ENCODE measurements around the gene RIC8B.

Gene RIC8B

DNA sequence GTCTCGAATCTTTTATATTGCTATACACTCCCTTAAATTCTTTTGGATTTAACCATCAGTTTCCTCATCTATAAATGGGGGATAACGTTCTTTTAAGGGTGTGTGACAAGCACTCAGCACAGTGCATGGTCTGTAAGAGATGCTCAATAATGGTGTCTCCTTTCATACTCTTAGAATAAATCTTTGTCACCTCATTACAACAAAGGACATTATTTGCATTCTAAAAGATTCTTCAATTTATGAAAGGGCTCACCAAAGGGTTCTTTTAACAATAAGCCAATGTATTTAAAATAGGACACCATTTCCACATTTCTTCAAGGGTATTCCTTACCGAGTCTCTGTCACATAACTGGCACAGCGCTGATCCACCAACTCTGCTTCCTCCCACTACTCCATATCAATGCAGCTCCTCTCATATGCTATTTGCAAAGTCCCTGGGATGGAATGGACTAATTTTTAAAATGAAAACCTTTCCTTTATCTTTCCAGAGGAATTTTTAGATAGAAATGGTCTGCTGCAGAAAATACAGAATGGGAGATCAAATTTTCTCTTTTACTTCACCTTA is 29.2 kb upstream of the RIC8B start:
- FAIRE-seq, result no peak
- DNase-seq (ENCODE audit: insufficient read length, low spot score), result no peak
- TF ChIP-seq POLR2A (IDR thresholded peaks at IDR 0.05; ENCODE audit: low read depth, low read length), result no peak

- FAIRE-seq, result no peak
- TF ChIP-seq POLR2A (IDR thresholded peaks at IDR 0.05; ENCODE audit: low read depth, low read length), result no peak
Measured at GRCh38 chr12:106747973-106748436, 26.5 kb upstream of the RIC8B start.

DNA sequence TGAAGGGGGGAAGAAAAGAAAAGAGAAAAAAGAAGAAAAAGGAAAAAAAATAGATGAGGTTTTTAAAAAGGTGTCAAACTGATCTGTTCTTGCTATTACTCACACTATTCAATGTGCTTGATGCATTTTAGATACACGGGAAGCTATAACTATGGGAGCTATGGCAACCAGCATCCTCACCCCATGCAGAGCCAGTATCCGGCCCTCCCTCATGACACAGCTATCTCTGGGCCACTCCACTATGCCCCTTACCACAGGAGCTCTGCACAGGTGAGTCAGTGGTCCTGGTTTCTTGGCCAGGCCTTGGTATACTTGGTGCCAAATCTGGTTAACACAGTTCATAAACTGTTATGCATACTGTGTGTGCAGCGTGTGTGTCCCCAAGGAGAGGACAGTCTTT is 24.0 kb upstream of the RIC8B start:
- DNase-seq (ENCODE audit: insufficient read length, low spot score), result no peak
- TF ChIP-seq POLR2A (IDR thresholded peaks at IDR 0.05; ENCODE audit: low read depth, low read length), result no peak

More at GRCh38 chr12:106747973-106748436, 26.5 kb upstream of the RIC8B start:
- DNase-seq (ENCODE audit: insufficient read length, low spot score), result no peak

DNA sequence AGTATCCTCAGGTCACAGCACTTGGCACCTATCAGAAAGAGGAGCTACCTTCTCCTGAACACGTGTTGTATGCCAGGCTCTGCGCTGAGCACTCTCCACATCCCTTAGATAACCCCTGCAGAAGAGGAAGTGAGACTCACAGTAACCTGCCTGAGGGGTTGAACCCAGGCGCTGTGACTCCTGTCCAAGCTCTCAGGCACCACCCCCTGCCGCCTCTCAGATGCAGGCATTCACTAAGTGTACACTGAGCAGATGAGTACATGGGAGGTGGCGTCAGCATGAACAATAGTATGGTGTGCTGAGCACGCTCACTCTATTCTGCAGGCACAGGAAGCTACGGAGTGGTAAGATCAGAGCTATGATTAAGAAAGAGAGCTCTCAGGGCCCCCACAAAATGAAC is 21.0 kb upstream of the RIC8B start:
- TF ChIP-seq POLR2A (IDR thresholded peaks at IDR 0.05; ENCODE audit: low read depth, low read length), result no peak
- FAIRE-seq (no peak), DNase-seq (ENCODE audit: insufficient read length, low spot score) (no peak)

More for the DNA sequence above, 24.0 kb upstream of the RIC8B start:
- no peak for FAIRE-seq

DNA sequence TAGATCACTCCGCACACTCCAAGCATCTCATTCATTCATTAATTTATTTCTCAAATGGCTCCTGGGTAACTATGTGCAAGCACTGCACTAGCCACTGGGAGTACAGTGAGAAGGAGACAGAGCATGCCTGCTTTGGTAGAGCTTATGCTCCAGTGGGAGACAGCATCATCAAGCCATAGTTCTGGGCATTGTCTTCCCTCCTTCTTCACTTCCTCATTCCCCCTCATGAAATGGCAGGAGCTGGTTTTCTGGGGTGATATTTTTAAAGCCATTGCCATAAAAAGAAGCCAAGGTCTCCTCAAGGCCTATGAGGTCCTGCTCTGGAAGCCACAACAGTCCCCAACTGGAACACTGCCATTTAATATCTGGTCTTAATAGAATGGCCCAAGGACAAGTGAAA is 20.2 kb upstream of the RIC8B start:
- TF ChIP-seq POLR2A (IDR thresholded peaks at IDR 0.05; ENCODE audit: low read depth, low read length), result no peak
- DNase-seq (ENCODE audit: insufficient read length, low spot score) (no peak), FAIRE-seq (no peak)

GRCh38 chr12:106757623-106758348 is 16.7 kb upstream of the RIC8B start:
- DNase-seq (ENCODE audit: insufficient read length, low spot score) (no peak), FAIRE-seq (no peak)
- TF ChIP-seq POLR2A (IDR thresholded peaks at IDR 0.05; ENCODE audit: low read depth, low read length), result no peak

DNA sequence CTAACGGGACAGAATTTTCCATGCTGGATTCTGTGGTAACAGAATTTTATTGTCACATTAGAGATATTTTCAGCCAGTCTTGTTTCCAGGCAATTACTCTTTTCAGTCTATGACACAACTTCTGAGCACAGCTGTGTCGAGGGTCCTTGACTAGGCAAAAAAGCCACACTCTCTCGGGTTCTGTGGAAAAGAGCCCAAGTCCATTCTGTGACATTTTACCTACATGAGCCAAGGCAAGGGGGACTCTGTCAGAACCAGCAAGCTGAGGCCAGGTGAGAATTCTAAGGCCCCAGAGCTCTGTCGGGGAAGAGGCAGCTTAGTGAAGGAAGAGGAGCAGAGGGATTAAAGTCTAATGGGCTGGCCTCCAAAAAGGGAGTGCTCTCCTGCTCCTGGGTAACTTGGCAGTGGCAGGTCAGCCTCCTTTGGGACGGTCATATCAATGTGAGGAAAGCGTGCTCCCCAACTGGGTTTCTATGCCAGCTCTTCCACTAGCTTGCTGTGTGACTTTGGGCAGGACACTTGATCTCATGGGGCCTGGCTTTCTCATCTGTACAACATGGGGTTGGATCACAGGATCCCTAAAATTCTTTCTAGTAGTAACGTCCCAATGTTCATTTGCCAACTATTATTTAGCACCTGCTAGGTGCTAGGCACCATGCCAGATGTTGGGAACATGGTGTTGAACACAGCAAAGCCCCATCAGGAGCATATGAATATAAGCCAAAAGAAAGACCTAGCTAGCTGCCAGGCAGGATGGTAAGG is 16.0 kb upstream of the RIC8B start:
- no peak for TF ChIP-seq POLR2A (IDR thresholded peaks at IDR 0.05; ENCODE audit: low read depth, low read length)
- DNase-seq (ENCODE audit: insufficient read length, low spot score) (no peak), FAIRE-seq (no peak)

GRCh38 chr12:106759526-106760183 is 14.8 kb upstream of the RIC8B start:
- FAIRE-seq (no peak), DNase-seq (ENCODE audit: insufficient read length, low spot score) (no peak)
- no peak for TF ChIP-seq POLR2A (IDR thresholded peaks at IDR 0.05; ENCODE audit: low read depth, low read length)

DNA sequence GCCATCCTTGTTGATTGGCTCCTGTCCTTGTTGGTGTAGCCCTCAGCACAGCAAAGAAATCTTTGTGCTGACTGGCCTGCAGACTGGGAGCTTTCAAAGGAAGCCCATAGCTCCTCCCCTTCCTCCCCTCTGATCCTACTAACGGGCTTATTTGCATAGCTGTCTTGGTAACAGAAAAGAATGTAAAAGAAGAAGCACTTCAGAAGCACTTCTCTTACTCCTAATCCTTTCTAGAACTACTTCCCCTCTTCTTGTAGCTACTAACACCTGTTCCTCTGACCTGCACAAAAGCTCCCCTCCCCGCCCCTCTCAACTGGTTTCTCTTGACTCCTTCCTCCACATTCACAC is 14.3 kb upstream of the RIC8B start:
- TF ChIP-seq POLR2A (IDR thresholded peaks at IDR 0.05; ENCODE audit: low read depth, low read length), result no peak
- no peak for FAIRE-seq
- DNase-seq (ENCODE audit: insufficient read length, low spot score), result no peak

GRCh38 chr12:106764220-106764619 is 10.3 kb upstream of the RIC8B start:
- DNase-seq (ENCODE audit: insufficient read length, low spot score) (no peak), FAIRE-seq (no peak)
- TF ChIP-seq POLR2A (IDR thresholded peaks at IDR 0.05; ENCODE audit: low read depth, low read length), result no peak

- FAIRE-seq (no peak), DNase-seq (ENCODE audit: insufficient read length, low spot score) (no peak)
- no peak for TF ChIP-seq POLR2A (IDR thresholded peaks at IDR 0.05; ENCODE audit: low read depth, low read length)
Measured at GRCh38 chr12:106764738-106765137, 9.7 kb upstream of the RIC8B start.

- no peak for FAIRE-seq
- TF ChIP-seq POLR2A (IDR thresholded peaks at IDR 0.05; ENCODE audit: low read depth, low read length), result no peak
- no peak for DNase-seq (ENCODE audit: insufficient read length, low spot score)
Measured at GRCh38 chr12:106766393-106766826, 8.1 kb upstream of the RIC8B start.

- FAIRE-seq, result no peak
- DNase-seq (ENCODE audit: insufficient read length, low spot score), result no peak
- no peak for TF ChIP-seq POLR2A (IDR thresholded peaks at IDR 0.05; ENCODE audit: low read depth, low read length)
Measured at GRCh38 chr12:106767206-106767605, 7.3 kb upstream of the RIC8B start.

All from H54 (cell line).